HG03354 (cell line): ENCODE results near the gene IQSEC1.

ENCODE experiments used
- ATAC-seq: cut with Tn5 transposase; IDR thresholded peaks from one replicate; pipeline ENCODE4 v1.9.1; 2021; ENCODE audit warnings: mild to moderate bottlenecking; ENCODE audit not compliant: unreplicated experiment, poor library complexity, severe bottlenecking

Gene IQSEC1

DNA sequence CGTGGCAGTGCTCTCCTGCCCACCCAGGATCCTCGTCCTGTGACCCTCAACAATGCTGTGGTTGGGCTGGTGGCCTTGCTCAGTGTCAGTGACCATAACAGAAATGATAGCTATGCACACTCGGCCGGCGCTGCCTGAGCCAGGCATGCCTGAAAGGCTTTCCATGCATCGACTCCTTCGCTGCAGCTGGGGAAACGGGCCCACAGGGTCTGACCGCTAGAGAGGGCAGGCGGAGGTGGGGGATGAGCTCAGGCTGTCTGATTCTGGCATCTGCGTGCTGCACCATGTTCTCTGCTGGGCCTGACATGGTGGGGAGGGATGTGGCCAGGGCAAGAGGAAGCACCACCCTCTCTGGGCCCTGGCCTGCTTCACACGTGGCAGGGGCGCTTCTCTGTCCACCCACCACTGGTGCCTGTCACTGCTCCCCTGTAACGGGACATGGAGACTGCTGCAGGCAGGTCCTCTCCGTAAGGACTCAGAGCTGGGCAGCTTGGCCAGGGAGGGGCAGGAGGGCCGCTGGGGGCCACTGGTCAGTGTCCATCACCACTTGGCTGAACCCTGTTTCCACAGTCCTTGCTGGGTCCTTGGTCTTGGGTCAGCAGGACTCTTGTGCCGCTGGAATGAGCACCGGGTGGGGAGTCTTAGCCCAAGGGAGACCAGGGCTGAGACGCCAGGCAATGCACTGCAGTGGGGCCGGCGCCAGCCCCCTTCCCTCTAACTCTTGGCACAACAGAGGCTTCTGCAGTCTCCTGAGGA lies 167.7 kb downstream of the IQSEC1 start:
- no peak for ATAC-seq

DNA sequence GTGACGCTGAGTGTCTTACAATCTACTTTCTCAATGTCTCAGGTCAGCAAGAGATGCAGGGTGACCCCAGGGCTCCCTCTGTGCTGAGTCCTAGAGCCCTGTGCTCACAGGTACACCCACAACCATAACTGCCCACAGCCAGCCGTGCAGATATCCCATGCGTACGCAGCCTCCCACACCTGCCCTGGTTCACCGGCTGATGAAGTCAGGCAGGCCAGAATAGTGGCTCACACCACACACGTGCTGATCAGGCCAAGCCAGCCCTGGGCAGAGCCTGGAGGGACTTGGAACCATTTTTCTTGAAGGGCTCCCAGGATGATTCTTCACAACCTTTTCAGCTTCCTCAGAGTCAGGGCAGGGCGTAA lies 168.3 kb downstream of the IQSEC1 start:
- no peak for ATAC-seq

DNA sequence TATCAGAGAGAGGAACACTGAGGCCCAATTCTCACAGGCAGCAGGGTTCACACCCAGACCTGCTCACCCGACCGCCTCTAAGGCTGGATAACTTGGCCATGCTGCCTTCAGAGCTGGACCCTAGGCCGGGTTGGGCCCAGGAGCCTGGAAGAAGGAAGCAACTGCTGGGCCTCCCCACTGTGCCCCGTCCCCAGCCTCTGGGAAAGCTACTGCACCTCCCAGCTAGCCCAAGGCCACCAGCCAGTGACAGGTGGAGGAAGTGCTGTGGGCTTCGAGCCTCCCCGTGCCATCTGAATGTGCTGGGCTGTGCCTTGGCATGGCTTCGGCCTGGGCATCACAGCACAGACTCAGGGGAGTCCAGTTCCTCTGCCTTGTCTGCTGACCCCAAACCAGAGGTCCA lies 169.3 kb downstream of the IQSEC1 start:
- ATAC-seq: no peak

DNA sequence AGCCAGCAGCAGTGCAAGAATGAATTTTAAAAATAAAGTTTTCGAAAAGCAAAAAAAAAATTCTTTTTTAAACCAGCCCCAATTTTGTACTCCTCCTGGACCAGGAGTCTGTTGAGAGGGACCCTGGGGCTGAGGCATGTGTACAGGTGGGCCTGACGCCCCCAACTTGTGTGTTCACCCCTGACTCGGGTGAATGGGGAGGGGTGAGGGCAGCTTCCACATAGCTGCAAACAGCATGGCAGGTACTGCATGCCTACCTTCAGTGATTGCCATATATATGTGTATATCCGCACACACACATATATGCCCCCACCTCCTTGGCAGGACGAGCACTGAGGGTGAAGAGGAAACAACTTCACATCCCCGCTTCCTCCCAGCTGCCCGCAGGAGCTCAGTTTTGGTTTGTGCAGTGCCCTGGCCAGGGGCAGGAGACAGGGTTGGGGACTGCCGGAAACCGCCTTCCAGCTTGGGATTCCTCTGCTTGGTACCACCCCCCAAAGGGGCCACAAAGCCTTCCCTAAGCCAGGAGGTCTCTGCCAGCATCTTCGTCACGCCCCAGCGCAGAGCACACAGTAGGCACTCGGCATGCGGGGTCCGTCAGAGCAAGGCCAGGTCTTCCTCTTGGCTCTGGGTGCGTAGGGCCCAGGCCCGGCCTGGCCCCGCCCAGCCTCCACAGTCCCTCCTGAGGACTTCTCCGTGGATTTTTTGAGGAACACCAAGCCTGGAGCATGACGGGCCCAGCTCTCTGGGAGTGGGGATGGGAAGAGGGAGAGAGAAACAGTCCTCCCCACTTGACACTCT lies 170.0 kb downstream of the IQSEC1 start:
- ATAC-seq: no peak

DNA sequence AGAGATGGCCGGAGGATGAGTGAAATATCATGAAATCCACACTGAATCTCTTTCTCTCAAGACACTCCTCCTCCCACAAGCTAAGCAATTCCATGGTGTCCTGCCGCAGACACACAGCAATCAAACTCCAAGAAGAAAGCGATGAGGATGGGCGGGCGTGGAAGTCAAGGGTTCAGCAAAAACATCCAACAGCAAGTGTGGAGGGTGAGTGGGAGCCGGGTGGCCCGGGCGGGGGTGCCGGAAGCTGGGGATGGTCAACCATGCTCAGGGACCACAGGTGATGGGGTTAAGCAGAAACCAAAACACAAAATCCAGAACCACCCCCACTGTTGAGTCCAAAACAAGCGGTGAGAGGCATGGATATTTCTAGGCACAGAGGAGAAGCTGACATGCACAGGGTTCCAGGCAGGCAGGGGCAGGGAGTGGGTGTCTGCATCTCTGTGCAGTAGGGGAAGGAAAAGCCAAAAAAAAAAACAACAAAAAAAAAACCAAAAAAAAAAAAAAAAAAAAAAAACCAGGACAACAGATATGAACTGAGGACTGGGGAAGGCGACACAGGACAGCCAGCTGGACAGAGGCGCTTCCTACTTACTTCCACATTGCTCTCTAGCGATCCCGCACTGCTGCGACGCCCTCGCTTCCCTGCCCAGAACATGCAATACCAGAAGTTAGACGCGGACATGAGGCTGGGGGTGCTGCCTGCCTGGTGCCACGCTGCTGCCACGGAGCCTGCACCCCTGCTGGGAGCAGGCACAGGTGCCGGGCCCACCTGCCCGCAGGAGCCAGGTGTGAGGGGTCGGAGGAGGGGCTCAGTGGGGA lies 170.8 kb downstream of the IQSEC1 start:
- ATAC-seq: no peak

DNA sequence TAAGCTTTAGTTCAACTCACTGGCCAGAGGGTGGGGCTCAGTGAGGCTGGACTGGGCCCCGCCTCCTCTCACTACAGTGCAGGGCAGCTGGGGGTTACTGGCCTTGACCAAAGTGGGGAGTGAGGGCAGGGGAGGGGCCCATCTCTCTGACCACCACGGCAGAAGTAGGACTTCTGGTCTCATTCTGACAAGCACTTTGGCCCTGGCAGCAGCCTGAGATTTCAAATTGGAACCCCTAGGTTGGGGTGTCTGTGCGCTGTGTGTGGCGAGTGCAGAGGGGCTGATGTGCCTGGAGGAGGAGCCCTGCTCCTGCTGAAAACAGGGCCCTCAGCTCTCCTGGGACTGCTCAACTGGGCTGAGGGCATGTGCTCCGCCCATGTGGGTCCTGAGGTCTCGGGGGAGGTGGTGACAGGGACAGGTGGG lies 171.6 kb downstream of the IQSEC1 start:
- no peak for ATAC-seq

DNA sequence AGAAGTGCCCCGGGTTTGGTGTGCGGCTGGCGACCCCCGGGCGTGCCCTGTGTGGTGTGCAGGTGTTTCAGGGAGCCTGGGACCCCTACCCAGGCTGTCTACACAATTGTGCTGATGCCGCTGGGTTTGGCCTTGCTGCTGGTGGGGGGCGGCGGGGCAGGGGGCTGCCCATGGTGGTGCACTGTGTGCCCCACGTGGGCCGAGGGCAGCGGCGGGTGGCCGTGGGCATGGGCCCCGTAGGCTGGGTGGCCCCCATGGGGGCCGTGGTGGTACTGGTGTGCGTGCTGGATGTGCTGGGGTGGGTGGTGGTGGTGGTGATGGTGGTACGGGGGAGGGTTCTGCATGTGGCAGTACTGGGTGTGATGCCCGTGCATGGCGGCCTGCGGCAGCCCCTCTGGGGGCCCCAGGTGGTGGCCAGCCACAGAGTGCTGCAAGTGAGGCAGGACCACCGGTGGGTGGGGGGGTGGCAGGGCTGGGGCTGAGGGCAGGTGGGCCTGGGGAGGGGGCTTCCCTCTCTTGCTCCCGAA lies 172.3 kb downstream of the IQSEC1 start:
- no peak for ATAC-seq

DNA sequence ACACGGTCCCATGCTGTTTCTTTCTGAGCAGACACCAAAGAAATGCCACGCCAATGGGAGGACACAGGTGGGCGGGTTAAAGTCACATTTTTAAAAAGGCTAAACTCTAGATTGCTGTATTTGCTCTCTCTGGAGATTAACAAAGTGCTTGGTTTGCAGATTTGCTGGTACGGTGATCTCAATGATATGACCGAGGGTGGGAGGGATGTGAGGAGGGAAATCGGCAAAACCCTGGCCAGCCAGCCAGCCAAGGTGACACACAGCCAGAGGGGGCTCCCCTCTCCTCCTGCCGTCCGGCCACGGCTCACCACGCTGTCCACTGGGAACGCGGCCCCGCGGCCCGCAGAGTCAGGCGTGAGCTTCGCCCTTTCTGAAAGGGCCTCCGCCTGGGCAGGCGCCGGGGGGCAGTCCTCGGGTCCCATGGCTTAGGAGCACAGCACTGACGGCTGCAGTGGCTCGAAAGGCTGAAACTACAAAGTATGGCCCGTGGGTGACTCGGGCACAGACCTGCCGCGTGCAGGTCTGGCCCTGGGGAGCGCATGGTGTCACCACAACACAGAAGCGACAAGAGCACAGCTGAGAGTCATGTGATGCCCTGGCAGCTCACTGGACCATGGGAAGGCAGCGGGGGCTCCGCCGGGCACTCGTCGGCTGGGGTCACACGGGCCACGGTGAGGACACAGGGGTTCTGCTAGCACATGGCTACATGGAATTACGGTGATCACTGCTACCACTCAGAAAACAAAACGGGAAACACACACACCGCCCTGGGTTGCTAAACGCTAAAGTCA lies 174.1 kb downstream of the IQSEC1 start:
- no peak for ATAC-seq

DNA sequence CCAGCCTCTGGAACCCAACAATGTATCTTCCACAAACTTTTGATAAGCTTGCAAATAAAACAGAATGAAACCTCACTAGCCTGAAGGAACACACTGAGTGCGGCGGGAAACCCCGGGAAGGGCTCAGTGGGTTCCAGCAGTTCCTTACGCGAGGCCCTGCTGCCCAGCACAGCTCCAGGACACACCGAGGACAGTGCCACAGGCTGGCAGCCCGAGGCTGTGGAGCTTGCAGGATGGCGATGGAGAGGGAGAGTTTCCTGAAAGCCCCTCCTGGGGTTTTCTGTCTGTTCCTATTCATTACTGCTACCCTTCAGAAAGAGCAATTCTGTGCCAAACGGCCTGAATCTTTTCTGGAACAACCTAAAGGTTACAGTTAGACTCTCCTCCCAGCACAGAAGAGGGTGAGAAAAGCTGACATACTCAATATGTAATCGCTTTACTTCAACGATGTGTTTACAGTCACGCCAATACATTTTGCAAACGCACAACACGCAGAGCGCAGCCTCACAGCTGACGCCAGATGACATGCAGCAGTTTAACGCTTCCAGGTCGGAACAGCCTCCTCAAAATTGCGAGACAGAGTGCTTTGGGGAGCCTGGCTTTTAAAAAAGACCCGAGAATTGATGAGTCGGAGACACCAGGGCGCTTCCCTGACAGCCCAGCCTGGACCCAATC lies 174.8 kb downstream of the IQSEC1 start:
- ATAC-seq: no peak

DNA sequence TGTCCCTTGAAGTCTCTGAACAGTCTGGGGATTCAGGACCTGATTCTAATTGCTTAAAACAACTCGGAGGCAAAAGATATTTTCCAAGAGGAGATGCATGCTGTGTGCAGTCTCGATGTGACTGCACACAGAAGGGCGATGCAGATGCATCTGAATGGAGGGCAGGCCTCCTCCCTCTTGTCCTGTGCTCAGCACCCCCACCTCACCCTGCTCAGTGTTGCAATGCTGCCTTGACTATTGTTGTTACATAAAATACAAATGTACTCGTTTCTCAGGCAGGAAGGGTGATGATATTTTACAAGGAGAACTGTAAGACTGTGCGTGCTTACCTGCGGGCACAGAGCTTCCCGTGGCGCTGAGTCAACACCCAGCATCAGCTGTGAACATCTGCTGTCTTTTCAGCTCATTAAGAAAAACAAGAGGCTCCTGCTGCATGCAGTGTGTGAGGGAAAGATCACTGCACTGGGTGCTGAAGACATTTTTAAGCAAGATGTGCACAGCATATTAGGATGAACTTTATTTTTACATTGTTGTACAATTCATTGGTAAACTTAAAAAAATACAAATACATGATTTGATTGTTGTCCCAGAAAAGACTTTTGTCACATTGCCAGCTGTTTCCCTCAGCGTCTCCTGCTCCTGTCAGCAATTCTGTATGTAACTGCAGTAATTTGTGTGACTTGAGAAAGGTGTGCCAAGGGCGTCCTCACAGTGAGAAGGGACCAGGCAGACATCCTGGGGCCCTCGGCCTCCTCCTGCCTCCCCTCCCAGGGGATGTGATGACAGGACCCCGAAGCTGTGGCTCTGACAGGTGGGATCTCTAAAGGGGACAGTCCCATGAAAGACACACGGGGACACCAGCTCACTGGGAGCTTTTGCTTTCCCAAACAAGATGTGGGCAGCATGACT lies 175.6 kb downstream of the IQSEC1 start:
- no peak for ATAC-seq

DNA sequence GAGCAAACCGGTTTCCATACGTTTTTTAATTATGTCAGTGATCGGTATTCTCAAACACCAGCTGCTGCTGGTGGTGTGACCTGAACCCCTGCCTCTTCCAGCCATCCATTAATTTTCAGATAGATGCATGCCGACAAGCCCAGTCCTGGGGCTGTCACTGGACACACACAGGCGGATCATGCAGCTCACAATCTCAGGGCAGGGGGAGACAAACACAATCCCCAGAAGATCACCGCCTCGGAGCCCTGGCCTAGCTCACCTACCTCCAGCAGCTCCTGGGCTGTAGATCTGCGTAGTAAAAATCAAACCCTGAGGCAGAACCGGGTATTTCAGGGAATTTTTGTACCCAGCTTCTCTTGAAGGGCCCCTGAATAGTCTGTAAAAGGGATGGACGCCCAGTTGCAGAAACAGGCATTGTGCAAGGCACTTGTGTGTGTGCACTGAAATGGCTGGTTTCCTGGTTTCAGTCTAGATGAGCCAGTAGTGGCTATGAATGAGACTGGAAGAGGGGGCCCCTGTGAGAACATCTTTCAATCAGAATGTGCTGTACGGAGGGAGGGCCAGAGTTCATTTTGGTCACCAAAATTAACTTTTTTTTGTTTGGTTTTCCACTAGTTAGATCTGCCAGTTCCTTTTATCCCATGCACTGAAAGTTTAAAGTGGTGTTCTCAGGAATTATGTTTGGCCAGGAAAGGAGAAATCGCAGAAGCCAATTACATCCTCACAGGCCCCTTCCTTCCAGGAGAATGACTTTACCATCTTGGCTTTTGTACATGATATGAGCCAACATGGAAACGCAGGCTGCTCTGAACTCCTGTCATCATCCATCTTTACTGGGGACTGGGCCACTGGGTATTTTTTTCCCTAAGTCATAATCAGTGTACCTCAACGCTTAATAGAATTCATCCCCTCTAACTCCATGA lies 176.9 kb downstream of the IQSEC1 start:
- ATAC-seq: no peak

DNA sequence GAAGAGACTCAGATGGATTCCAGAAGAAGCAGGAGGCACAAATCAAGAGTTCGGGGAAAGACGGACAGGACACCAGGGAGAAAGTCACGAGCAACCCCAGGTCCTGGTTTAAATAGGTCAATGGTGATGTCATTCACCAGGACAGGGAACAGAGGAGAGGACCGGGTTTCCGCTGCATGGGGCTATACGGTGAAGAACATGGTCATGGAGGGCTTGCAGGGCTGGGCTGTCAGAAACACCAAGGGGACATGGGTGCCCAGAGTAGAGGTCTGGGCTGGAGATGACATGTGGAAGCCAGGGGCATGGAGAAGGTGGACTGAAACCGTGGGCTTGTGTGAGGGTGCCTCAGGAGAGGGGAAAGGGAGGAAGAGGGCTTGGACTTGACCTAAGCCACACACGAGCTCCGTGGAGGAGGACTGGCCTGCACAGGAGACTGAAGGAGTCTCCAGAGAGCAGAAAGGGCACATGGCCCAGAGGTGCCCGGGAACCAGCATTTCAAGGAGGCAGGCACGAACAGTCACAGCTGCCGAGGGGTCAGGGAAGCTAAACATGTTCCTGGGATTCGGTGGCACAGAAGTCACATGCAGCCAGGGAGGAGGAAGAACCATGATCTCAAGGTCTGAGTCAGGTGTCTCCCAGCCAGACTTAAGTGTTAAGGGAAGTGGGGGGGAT lies 177.7 kb downstream of the IQSEC1 start:
- no peak for ATAC-seq

DNA sequence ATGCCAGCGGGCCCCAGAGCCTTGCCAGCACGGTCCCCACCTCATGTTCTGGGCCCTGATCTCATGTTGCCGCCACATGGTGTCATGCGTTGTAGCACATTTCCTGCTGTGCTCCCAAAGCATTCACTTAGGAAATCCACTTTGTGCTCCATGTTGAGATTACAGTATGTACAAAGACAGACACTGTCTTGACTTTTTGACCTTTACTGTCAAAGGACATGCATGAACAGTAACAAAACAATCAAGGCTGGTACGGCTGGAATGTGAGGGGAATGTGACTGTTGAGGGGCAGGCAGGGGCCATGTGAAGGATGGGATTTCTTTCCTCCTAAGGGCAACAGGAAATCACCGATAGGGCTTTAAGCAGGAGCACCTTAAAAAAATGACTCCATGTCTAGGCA lies 178.6 kb downstream of the IQSEC1 start:
- no peak for ATAC-seq

DNA sequence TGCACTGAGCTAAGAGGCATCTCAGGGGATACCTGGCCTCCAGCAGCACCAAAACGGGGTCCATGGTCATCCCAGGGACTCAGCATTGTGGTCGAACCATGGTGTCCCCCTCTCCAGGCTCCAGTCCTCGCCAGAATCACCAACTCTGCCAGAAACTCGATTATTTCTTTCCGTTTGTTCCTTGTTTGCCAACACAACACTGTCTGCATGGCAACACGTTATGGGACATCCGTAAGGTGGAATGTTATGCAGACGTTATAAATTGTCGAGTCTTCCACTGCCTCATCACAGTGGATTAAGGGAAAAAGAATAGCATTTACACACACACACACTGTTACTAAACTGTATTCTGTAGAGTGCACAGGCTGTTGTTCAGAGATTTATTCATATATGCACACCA lies 179.4 kb downstream of the IQSEC1 start:
- no peak for ATAC-seq

DNA sequence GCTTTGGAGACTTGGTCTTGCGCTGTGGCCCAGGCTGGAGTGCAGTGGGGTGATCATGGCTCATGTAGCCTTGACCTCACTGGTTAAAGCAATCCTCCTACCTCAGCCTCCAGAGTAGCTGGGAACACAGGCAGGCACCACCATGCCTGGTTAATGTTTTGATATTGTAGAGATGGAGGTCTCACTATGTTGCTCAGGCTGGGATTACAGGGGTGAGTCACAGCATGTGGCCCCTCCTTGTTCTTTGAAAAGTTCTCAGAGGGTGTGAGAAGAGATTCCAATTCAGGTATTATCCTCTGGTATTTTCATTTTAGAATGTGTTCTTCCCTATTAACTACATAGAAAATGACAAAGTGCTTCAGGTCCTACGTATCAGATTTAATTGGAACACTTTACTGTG lies 180.0 kb downstream of the IQSEC1 start:
- no peak for ATAC-seq

DNA sequence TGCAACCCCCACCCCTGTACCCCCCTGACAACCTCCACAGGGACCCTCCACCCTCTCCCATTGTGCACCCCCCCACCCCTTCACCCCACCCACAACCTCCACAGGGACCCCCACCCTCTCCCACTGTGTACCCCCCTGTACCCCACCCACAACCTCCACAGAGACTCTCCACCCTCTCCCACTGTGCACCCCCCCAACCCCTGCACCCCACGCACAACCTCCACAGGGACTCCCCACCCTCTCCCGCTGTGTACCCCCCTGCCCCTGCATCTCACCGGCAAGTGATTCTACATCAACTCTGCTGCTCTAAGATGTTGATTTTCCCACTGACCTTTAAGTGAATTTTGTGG lies 180.4 kb downstream of the IQSEC1 start:
- ATAC-seq: no peak
